Muscle layer of colon (tissue), 2 donors: ENCODE measurements around the gene TENM4.

Experiments used
- H3K27ac ChIP-seq: one replicate; pipeline ENCODE4 v1.7.0; 2013; ENCODE audit warnings: low read depth, mild to moderate bottlenecking, low read length, moderate library complexity
- H3K27me3 ChIP-seq, 2 donors: one replicate each; pipeline ENCODE4 v1.7.0; 2013; ENCODE audit warnings: low read length in 2 of 2, mild to moderate bottlenecking in 2 of 2; ENCODE audit not compliant: insufficient read depth in 2 of 2, control insufficient read depth in 1 of 2
- H3K36me3 ChIP-seq: one replicate; pipeline ENCODE4 v1.7.0; 2013; ENCODE audit warnings: mild to moderate bottlenecking, low read length; ENCODE audit not compliant: insufficient read depth
- H3K4me1 ChIP-seq: one replicate; pipeline ENCODE4 v1.7.0; 2013; ENCODE audit warnings: mild to moderate bottlenecking, low read length; ENCODE audit not compliant: insufficient read depth
- H3K4me3 ChIP-seq, 2 donors: one replicate each; pipeline ENCODE4 v1.7.0; 2013; ENCODE audit warnings: low read length in 2 of 2, low read depth in 1 of 2, mild to moderate bottlenecking in 1 of 2, moderate library complexity in 1 of 2
- H3K9ac ChIP-seq: one replicate; pipeline ENCODE4 v1.7.0; 2013; ENCODE audit warnings: low read length
- H3K9me3 ChIP-seq: one replicate; pipeline ENCODE4 v1.7.0; 2013; ENCODE audit warnings: mild to moderate bottlenecking, low read length
- donor health status: abdominal sarcoma.
- donor health status: Adenocarcinoma of cecum.

The TENM4 gene

DNA sequence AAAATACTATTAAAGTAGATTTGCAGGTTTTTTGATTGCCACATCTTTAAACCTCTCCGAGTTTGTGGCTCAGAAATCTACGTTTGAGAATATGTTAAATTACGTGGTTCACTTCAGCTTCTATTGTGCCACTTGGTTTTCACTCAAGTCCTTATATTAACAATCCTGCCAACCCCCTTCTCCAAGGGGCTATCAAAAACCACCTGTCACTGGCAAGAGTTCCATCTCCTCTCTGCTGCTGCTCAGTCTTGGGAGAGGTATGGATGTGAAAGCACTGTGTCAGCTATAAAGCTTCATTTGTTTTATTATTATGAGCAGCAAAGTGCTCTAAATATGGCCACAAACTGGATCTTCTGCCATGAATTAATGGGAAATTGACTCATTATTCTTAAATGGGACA, 668.6 kb downstream of the TENM4 start:
- no peaks in the 10 kb centered on the region for H3K36me3 ChIP-seq
- H3K9ac ChIP-seq = no peak overlapping the region
- H3K9me3 ChIP-seq = no peaks in the 10 kb centered on the region
- no peak overlapping the region for H3K4me3 ChIP-seq
- no peak overlapping the region for H3K27ac ChIP-seq
- H3K27me3 ChIP-seq = no peaks in the 10 kb centered on the region
- H3K4me1 ChIP-seq = no peaks in the 10 kb centered on the region

DNA sequence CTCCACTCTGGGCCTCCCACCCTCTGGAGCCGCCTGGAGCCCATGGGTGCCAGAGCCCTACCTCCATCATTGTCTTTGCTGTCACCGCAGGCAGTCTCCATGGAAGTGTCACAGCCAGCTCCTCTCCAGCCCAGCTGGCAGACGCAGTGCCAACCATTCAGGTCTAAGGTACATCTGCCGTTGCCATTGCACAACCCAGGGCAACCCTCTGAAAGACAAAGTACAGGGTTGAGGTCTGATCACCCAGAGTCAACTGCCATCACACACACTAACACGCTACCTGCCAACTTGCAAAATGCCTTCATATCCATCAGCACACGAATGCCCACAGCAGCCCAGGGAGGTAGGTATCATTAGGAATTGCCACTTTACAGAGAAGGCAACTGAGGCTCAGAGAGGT, 669.9 kb downstream of the TENM4 start:
- H3K4me3 ChIP-seq = no peak overlapping the region
- H3K9ac ChIP-seq = no peak overlapping the region
- no peaks in the 10 kb centered on the region for H3K36me3 ChIP-seq
- no peaks in the 10 kb centered on the region for H3K4me1 ChIP-seq
- H3K27ac ChIP-seq = no peak overlapping the region
- no peaks in the 10 kb centered on the region for H3K27me3 ChIP-seq
- no peaks in the 10 kb centered on the region for H3K9me3 ChIP-seq

DNA sequence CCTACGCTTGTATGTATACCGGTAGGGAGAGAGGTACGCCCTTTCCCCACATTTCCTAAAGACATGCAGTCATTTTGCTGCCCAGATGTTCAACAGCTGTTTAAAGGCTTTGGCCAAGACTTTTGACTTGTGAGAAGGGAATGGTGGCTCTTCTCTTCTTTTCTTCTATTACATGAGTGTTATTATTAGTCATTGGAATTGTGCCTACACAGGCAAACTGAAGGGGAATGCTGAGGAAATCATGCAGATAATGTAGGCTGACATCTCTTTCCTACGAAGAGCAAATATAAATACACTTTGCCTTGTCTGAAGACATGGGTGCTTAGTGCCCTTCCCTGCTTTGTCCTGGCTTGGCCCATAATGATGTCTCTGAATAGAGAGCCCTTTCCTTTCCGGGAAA, 671.9 kb downstream of the TENM4 start:
- Histone ChIP-seq H3K27ac (no peak overlapping the region), H3K9ac (no peak overlapping the region), H3K4me3 (no peak overlapping the region), H3K27me3 (no peaks in the 10 kb centered on the region), H3K9me3 (no peaks in the 10 kb centered on the region), H3K36me3 (no peaks in the 10 kb centered on the region), H3K4me1 (no peaks in the 10 kb centered on the region)

DNA sequence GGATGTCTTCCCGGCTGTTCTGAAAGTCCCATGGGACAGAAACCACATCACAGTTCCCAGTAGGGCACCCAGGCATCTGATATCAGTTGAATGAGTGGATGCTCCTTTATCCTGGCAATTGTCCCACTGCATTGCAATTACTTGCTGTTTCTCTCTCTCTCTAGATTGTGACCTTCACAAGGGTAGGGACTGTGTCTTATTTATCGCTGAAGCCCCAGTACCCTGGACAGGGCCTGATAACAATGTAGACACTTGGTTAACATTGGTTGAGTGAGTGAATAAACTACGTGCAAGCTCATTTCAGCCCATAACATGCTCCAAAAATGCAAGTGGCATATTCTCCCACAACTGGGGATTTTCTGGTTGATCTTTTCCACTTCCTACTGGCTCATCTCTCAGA, 672.5 kb downstream of the TENM4 start:
- Histone ChIP-seq H3K4me1 (no peaks in the 10 kb centered on the region), H3K36me3 (no peaks in the 10 kb centered on the region), H3K27ac (no peak overlapping the region), H3K4me3 (no peak overlapping the region), H3K27me3 (no peaks in the 10 kb centered on the region), H3K9me3 (no peaks in the 10 kb centered on the region), H3K9ac (no peak overlapping the region)

DNA sequence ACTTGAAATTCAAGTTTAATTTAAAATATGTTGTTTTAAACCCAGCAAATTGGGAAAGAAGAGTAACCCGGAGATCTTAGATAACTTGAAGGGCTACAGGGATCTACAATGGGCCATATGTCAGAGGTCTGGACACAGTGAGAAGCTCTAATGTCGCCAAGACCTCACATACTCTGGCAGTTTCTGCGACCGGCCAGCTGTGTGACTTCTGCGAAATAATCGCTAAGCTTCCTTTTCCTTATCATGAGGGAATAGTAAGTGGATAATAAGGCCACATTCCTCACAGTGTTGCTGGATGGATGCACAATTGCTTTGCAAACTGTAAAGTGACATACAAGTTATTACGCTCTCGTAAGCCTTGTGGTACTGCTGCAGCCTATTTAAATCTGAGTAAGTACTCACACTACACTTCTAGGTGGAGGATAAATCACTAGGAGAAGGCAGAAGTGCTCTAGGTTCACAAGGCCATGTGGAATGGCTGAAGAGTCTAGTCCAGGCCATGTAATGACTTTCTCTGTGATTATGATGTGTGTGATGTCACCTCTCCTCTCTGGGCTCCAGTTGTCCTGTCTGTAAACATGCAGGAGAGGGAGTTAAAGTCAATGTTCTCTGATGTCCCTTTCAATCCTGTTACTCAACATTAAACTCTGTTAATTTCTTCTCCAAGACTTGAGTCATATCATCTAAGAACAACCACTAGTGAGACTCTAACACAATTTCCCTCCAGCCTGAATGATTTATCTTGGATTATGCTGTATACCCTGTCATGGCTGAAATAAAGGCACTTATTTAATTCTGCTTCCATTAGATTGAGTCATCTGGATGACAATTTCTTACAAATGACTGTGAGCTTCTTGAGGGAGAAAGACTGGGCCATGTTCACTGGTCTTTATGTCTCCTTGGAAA, 673.5 kb downstream of the TENM4 start:
- Histone ChIP-seq H3K4me1 (no peaks in the 10 kb centered on the region), H3K27me3 (no peaks in the 10 kb centered on the region), H3K36me3 (no peaks in the 10 kb centered on the region), H3K9ac (no peak overlapping the region), H3K27ac (no peak overlapping the region), H3K9me3 (no peaks in the 10 kb centered on the region), H3K4me3 (no peak overlapping the region)

DNA sequence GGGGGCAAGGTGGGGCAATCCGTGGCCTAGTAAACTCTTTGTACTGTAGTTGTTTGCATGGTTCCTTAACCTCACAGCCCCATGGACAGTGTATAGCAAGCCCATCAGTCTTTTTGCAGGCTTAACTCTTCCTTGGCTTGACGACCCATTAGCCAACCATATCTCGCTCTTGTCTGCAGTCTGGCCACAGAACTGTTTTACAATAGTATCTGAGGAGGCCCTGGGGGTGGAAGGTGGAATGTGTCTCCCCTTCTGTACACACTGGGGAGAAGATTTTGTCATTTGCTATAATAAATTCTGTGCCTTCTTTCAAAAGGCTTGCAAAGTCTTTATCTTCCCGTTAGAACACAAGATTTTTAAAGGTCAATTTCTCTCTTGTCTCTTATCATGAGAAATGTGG, 675.9 kb downstream of the TENM4 start:
- Histone ChIP-seq H3K4me3 (no peak overlapping the region), H3K27ac (no peak overlapping the region), H3K9me3 (no peaks in the 10 kb centered on the region), H3K4me1 (no peaks in the 10 kb centered on the region), H3K27me3 (no peaks in the 10 kb centered on the region), H3K36me3 (no peaks in the 10 kb centered on the region), H3K9ac (no peak overlapping the region)

DNA sequence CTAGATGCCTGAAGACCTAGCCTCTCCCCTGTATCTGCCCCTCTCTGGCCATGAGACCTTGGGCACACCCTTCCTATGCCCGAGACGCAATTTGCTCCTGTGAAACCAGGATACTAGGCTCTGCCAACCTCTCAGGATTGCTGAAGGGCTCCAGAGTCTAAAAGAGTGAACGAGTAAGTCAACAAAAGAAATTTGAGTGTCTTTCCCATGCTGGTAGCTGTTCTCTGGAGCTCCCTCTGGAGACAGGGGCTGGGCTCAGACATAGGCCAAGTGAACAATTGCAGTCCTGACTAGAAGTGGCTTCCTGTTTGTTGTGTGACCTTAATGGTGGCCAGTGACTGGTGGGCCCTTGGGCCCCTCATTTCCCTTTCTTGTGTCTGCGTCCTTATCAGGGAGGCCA, 677.2 kb downstream of the TENM4 start:
- no peaks in the 10 kb centered on the region for H3K36me3 ChIP-seq
- H3K4me3 ChIP-seq = no peak overlapping the region
- no peak overlapping the region for H3K27ac ChIP-seq
- H3K27me3 ChIP-seq = no peaks in the 10 kb centered on the region
- no peaks in the 10 kb centered on the region for H3K9me3 ChIP-seq
- no peak overlapping the region for H3K9ac ChIP-seq
- H3K4me1 ChIP-seq = no peaks in the 10 kb centered on the region

DNA sequence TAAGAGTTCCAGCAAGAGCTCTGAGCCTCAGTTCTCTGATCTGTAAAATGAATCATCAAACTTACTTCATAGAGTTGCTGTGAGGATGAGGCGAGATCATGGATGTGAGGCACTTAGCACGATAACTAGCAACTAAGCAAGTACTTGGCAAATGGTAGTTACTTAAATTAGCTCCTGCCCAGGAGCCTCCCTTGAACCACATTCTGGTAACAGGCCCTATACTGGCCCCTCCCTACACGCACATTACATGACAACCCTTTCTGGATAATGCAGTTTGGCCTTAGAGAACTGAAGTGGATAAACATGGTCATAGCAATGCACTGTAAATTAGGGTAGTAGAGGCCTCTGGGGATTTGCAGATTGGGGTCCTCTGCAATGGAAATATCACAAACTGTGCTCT, 678.7 kb downstream of the TENM4 start:
- no peaks in the 10 kb centered on the region for H3K9me3 ChIP-seq
- no peaks in the 10 kb centered on the region for H3K27me3 ChIP-seq
- H3K27ac ChIP-seq = no peak overlapping the region

DNA sequence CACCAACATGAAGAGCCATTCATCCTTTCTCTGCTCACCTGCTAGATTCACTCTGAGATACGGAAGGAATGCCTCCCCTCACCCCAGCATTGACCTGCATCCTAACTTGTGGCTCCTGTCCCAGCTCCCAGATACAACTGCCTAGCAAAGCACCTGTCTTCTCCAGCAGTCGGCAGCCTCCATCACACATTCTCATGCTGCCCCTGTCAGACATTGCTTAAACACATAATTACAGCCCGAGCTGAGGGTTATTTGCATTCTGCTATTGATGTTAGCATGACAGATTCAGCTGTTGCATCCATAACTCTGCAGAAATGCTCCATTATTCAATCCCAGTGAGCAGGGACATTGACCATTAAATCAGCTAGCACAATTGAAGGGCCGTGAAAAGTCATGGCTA, 681.8 kb downstream of the TENM4 start:
- Histone ChIP-seq H3K4me3 (no peak overlapping the region), H3K36me3 (no peaks in the 10 kb centered on the region), H3K9ac (no peak overlapping the region), H3K27me3 (no peaks in the 10 kb centered on the region), H3K27ac (no peak overlapping the region), H3K9me3 (no peaks in the 10 kb centered on the region), H3K4me1 (no peaks in the 10 kb centered on the region)

More for the DNA sequence above, 678.7 kb downstream of the TENM4 start:
- no peak overlapping the region for H3K4me3 ChIP-seq
- H3K9ac ChIP-seq = no peak overlapping the region
- H3K36me3 ChIP-seq = no peaks in the 10 kb centered on the region
- H3K4me1 ChIP-seq = no peaks in the 10 kb centered on the region

DNA sequence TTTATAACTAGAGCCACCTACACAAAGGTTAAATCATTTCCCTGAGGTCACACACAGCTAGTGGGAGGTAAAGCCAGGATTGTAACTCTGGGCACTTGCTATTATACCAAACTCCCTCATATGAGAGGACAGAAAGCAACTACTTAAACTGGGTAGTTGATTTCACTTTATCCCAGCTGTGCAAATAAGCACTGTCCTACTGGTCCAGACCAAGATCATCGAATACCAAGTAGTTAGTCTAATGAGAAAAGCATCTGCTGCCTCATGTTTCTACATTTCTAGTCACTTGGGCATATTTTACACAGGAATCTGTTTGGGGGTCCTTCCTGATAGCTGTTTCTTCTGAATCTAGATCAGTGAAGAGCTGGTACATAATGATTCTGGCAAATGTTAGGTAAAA, 687.5 kb downstream of the TENM4 start:
- Histone ChIP-seq H3K27ac (no peak overlapping the region), H3K4me3 (no peak overlapping the region), H3K4me1 (no peaks in the 10 kb centered on the region), H3K9ac (no peak overlapping the region), H3K27me3 (no peaks in the 10 kb centered on the region), H3K9me3 (no peaks in the 10 kb centered on the region), H3K36me3 (no peaks in the 10 kb centered on the region)

DNA sequence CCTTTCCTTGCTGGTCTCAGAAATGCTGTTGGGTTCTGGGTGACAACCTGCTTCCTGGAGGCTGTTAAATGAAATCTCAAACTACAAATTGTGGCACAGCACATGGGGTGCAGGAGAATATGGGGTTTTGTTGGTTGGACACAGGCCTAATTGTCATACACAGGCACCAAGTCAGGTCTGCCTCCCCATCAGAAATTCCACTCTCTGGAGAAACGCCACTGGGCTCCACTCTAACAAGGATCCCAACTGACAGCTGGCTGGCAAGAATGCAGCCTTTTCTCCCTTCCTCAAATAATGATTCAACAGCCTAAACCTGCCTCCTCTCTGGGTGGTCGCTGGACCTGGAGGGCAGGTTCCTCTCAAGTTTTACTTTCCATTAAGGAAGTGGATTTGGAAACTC, 688.3 kb downstream of the TENM4 start:
- no peak overlapping the region for H3K9ac ChIP-seq
- no peaks in the 10 kb centered on the region for H3K4me1 ChIP-seq
- H3K27me3 ChIP-seq = no peaks in the 10 kb centered on the region
- no peaks in the 10 kb centered on the region for H3K9me3 ChIP-seq
- no peaks in the 10 kb centered on the region for H3K36me3 ChIP-seq
- H3K4me3 ChIP-seq = no peak overlapping the region
- H3K27ac ChIP-seq = no peak overlapping the region
